Stimulated activated CD8-positive, alpha-beta memory T cell treated with anti-CD3 and anti-CD28 coated beads, Interleukin-4, amount 100 ng/mL, for 24 hours (primary cell): ENCODE data around the gene SLC30A7.
"Not testable (repeated sequence)": the region's sequence is repeated elsewhere in the genome, so short reads cannot be mapped to it uniquely, and the experiment has no call there.

Experiments used
- DNase-seq: peaks from one replicate; pipeline ENCODE4 v3.0.0-alpha.2; 2020; ENCODE audit warnings: low read depth

The SLC30A7 gene

DNA sequence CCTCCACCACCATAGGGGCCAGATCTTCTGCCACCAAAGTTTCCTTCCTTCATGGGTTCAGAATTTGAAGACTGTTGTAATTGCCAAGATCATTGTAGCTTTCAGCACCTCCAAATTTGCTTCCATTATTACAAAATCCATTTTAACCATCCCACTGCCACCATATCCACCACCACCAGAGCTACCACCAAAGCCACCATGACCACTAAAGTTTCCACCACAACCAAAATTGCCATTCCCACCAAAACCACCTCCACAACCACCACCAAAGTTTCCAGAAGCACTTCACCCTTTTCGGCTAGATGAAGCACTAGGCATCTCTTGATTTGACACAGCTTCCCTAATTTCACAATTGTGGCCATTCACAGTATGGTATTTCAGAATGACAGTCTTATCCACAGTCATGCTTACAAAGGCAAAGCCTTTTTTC, 45.2 kb downstream of the SLC30A7 start:
- no peak for DNase-seq

DNA sequence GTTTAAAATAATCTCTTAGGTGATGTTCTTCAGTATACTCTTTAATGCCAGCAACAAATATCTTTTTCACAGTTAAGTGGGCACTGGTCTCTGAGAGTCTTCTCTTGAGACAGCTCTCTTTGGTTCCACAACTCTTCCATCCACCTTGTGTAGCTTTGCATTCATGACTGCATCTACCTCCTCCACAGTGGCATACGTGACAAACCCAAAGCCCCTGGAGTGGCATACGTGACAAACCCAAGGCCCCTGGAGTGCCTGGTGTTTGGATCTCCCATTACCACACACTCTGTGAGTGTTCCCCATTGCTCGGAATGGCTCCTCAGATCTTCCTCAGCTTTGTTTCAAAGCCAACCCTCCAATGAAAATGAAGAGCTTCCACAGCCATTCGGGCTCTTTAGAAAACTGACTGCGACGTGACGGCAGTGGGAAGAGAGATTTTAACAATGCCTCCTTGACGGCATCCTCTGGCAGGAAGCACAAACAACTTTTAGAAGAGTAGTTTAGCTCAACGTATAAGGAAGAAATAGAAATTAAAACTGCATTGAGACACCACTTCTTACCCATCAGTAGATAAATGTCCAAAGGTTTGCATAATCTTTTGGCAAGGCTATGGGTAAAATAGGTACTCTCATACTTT, 45.8 kb downstream of the SLC30A7 start:
- no peak for DNase-seq

DNA sequence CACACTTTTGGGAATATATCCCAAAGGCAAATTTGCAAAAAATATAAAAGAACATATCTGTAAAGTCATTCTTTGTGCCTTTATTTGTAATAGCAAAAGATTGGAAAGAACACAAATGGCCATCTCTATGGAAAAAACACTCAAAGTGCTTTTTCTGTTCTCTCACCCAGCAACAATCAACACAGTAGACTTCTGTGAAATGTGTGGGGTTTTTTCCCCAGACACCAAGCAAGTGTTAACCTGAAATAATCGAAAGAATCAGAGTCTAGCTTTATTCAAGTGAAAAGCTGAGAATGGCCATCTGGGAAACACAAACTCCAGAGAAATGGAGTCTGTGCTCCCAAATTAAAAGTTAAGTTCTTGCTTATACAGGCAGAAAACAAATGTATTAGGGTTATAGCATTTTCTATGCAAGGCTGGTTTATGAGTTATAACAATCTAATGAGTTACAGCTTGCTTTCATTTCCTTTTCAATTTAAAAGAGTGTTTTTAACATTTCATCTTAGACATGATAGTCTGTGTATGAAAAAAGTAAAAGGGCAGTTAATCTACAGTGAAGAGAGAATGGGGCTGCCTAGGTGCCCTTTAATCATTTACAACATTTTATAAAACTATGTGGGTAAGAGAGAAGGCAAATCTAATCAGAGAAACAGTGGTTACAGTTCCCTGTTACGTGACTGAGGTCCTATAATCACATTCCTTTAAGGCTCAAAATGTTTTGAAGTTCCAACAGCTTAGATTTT, 46.6 kb downstream of the SLC30A7 start:
- DNase-seq, result no peak

DNA sequence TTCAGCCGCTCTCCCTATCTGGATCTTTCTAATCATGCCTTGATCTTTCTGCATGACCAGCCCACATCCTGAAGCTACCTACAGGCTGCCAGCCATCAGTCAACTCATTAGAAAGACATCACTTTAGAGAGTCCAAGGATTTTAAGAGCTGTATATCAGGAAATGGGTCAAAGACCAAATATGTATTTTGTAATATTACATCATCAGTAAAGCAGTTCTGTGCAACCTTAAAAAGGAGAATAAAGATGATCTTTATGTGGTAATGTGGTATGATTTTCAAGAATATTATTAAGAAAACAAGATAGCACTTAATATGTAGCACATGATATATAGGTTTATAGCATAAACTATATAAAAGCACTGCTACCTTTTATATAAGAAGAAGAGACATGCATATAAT, 47.6 kb downstream of the SLC30A7 start:
- no peak for DNase-seq

DNA sequence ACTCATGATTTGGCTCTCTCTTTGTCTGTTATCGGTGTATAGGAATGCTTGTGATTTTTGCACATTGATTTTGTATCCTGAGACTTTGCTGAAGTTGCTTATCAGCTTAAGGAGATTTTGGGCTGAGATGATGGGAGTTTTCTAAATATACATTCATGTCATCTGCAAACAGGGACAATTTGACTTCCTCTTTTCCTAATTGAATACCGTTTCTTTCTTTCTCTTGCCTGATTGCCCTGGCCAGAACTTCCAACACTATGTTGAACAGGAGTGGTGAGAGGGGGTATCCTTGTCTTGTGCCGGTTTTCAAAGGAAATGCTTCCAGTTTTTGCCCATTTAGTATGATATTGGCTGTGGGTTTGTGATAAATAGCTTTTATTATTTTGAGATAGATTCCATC, 50.2 kb downstream of the SLC30A7 start:
- DNase-seq, result not testable (repeated sequence)

DNA sequence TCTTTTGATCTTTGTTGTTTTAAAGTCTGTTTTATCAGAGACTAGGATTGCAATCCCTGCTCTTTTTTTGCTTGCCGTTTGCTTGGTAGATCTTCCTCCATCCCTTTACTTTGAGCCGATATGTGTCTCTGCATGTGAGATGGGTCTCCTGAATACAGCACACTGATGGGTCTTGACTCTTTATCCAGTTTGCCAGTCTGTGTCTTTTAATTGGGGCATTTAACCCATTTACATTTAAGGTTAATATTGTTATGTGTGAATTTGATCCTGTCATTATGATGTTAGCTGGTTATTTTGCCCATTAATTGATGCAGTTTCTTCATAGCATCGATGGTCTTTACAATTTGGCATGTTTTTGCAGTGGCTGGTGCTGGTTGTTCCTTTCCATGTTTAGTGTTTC, 51.9 kb downstream of the SLC30A7 start:
- not testable (repeated sequence) for DNase-seq

DNA sequence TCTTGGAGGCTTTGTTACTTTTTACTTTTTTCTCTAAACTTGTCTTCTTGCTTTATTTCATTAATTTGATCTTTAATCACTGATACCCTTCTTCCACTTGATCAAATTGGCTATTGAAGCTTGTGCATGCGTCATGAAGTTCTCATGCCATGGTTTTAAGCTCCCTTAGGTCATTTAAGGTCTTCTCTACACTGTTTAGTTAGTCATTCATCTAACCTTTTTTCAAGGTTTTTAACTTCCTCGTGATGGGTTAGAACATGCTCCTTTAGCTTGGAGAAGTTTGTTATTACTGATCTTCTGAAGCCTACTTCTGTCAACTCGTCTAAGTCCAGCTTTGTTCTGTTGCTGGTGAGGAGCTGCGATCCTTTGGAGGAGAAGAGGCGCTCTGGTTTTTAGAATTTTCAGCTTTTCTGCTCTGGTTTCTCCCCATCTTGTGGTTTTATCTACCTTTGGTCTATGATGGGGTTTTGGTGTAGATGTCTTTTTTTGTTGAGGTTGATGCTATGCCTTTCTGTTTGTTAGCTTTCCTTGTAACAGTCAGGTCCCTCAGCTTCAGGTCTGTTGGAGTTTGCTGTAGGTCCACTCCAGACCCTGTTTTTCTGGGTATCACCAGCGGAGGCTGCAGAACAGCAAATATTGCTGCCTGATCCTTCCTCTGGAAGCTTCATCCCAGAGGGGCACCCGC, 53.0 kb downstream of the SLC30A7 start:
- not testable (repeated sequence) for DNase-seq

DNA sequence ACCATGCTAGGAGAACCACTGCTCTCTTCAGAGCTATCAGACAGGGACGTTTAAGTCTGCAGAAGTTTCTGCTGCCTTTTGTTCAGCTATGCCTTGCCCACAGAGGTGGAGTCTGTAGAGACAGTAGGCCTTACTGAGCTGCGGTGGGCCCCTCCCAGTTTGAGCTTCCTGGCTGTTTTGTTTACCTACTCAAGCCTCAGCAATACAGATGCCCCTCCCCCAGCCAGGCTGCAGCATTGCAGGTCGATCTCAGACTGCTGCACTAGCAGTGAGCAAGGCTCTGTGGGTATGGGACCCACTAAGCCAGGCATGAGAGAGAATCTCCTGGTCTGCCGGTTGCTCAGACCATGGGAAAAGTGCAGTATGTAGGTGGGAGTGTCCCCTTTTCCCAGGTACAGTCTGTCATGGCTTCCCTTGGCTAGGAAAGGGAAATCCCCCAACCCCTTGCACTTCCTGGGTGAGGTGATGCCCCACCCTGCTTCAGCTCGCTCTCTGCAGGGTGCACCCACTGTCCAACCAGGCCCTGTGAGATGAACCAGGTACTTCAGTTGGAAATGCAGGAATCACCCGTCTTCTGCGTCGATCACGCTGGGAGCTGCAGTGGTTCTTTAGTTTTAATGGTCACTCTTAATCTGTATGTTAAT, 53.7 kb downstream of the SLC30A7 start:
- DNase-seq, result not testable (repeated sequence)

DNA sequence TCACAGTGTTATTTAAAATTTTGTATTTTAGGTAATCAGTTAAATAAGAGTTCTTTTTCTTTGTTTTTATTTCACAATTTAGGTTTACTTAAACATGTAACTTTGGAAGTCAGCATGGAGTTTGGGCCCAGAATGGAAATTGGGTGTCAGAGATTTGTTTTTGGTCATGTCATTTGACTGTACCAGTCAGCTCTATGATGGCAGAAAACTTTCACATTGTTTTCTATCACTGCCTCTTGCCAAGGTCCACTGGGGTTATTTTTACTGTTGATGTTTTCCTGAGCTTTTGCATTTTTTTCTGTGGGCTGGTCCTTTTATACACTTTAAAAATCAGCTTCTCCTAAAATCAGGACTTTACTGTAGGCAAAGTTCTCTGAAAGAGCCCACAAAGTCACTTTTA, 54.4 kb downstream of the SLC30A7 start:
- no peak for DNase-seq

DNA sequence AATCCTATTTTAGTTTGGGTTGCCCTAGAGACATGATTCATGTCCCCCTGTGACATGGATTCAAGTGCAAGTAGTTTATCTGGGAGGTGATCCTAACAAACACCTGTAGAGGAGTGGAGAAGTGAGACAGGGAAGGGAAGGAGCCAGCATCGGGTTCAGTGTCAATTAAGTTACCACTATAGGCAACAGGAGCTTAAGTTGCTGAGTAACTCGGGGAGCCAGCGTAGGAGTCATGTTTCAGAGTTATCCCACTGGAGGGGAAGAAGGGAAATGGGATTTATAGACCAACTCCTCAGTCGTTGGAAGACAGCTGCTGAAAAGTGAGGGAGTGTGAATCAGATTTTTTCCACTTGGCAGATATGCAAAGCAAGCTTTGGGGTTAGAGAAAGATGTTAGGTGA, 54.9 kb downstream of the SLC30A7 start:
- DNase-seq, result no peak

DNA sequence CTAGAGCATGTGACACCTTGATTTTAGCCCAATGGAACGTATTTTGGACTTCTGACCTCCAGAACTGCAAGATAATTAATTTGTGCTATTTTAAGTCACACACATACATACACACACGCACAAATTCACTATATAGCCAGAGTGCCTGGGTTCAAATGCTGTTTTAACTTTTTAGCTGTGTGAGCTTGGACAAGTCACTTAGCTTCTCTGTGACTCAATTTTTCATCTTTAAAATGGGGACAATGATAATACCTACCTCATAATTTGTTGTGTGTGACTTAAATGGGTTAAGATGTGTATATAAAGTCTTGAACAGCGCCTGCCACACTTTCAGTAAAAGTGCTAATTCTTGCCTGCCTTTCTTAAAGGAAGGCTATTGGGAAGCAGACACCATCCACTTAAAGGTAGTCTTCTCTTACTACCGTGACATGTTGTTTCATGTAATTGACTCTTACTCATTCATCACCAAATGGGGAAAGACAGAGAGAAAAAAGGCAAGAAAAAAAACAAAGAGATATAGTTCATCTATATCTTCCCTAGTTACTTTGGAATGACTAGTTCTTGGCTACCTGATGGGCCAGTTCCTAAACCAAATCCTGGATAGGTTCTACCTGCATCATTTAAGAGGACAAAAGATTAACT, 56.3 kb downstream of the SLC30A7 start:
- no peak for DNase-seq

DNA sequence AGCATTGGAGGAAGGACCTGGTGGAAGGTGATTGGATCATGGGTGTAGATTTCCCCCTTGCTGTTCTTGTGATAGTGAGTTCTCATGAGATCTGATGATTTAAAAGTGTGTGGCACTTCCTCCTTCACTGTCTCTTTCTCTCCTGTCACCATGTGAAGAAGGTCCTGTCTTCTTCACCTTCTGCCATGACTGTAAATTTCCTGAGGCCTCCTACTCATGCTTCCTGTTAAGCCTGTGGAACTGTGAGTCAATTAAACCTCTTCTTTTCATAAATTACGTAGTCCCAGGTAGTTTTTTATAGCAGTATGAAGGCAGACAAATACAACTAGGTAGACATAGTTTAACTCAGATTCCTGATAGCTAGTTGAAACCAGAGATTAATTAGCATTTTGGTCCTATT, 57.1 kb downstream of the SLC30A7 start:
- not testable (repeated sequence) for DNase-seq

DNA sequence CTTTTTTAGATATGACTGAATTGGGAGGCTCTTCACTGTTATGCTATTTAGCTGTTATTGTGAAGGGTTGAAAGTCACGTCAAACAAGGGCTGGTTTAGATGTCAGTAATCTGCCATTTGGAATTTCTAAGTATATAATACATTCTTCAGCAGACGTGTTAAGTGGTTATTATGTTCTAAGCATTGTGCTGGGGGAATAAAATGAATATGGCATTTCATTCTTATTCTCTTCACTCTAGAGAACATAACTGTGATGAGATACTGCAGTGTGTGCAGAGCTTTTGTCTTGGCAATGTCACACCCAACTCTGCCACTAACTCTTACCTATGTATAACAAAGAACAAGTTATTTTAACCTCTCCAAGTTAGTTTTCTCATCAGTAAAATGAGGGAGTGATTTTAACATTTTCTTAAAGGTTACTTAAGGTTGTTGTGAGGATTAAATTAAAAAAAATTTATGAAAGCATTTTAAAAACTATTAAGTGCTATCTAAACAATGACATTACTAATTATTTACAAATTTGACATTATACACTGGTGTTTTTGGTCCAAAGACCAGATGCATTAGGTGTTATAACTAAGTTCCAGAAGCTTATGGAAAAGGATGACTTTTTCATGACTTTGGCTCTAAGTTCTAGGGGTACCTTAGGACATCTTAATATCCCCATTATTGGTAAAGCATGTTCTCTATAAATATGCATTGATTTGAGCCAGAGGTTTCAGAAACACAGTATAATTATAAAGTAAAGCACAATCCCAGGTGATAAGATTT, 58.3 kb downstream of the SLC30A7 start:
- no peak for DNase-seq

DNA sequence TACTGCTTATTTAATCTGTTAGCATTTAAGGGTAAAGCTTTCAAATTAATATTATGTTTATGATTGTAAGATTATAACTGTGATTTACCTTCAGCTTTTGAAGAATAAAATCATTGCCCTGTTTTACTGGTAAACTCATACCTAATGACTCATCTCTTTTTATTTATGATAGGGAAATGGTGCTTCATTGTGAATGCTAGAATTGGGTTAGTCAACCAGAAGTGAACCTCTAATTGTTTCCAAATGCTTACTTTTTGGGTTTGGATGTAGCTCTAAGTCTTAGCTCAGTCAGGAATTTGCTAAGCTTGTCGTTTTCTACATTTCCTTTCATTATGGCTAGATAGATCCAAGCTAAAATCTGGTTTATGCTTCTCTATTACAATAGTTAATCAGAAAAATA, 59.4 kb downstream of the SLC30A7 start:
- no peak for DNase-seq

DNA sequence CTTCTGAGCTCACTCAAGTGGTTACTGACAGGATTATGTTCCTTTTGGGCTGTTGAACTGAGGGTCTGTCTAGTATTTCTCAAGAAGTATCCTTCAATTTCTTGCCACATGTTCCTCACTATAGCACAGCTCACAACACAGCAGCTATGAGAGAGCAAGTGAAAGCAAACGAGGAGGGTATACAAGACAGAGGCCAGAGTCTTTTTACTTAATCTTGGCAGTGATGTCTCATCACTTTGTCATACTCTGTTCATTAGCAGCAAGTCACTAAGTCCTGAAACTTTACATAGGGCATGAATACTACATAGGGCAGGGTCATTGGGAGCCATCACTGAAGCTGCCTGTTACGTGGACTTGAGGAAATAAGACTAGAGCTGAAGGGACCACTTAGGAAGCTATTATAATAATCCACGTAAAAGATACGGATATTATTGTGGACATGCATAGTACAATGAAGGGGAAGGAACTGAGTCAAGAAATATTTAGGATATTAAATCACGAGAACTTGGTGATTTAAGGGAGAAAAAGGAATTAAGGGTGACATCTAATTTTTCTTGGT, 63.7 kb downstream of the SLC30A7 start:
- no peak for DNase-seq

DNA sequence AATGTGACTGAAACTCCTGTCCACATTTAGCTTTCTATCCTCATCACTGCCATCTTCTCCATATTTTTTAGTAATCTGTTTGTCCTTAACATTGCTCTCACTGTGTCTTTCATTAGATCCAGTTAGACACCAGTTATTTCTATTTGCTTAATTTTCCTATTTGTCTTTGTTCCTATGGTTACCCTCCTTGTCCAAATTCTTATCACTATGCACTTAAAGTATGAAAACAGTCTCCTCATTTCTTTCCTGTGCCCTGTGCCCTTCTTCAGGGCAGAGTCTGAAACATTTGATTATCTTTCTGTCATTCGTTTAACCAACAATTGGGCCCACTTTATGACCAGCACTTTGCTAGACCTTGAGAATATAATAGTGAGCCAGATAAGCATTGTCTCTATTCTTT, 64.2 kb downstream of the SLC30A7 start:
- DNase-seq, result no peak

DNA sequence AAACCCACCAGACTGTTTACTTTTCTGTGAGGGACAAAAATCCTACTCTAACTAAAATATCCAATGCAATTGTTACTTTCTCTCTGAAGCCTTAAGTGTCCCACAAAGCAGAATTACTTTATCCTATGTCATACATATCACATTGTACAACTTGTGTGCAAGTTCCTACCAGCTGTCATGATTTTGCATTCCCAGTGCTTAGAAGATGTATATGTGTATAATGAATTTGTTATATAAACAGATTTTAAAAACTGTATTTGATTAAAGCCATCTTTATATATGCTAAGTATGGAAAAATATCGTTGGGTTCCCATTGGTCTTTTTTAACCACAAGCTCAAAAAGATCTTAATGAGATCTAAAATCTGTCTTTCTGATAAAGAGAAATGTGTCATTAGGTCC, 72.7 kb downstream of the SLC30A7 start:
- DNase-seq, result no peak

DNA sequence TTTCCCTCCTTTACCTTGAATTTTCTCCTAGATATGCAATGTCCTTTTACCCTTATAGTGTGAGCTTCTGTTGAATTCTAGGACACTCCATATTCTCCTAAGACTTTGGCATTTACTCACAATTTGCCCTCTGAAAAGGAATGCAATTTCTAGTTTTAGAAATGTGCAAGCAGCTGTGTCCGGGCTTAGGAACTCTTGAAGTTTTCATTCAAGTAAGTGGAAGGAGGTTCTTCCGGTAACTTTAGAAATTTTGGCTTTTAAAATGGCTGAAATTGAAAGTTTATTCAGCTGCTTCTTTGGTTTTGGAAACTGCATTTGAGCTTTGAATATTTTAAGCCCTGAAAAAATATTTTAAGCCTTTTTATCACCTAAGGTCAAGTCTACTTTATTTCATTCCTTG, 73.4 kb downstream of the SLC30A7 start:
- no peak for DNase-seq

DNA sequence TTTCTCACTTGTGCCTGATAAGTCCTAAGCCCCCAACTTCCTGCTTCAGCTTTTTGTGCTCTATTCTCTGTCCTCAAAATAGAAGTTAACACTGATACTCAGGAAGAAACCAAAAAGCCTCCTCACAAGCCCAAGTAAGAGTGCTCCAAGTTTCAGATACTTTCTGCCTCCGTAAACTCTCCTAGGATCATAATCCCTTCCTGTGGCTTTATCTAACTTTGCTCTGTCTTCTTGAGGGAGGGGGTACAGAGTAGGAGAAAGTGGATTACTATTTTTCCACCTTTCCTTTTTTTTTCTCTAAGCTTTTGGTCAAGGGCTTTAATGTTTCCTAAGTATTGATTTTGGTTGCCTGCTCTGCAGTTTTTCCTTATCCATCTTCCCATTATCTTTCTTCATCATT, 75.1 kb downstream of the SLC30A7 start:
- no peak for DNase-seq

DNA sequence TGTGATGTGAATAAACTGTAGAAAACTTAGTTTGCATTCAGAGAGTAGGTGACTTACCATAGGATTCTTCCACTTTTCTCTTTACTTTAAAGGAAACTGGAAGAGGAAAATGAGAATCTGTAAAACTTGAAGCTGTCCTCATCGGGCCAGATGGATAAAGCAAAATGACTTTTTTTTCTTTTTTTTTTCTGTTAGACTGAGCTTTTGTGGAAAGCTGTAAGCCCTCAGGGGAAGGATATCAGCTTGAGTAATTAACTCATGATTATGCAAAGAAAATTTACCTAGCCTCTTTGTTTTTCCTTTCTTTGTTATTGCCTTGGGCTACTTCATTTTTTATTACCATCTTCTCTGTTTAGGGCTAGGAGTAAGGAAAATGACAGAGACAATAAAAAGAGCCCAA, 76.3 kb downstream of the SLC30A7 start:
- no peak for DNase-seq

DNA sequence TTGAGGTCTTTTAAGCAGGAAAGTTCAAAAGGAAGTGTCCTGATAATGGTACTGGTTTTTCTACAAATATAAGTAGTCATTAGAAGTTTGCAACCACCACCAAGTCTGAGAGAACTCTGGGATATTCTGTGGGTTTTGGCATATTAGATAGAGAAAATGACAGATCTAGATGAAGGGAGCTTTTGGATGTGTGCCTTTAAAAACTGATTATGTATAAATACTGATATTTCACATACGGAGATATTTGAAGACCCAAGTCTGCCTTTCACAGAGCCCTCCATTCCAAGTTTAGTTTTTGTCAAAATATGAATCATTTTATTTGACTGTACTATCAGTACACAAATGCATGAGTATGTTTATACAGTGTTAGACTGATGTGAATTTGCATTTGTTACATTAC, 81.0 kb downstream of the SLC30A7 start:
- DNase-seq, result no peak
